ENCODE data around the gene ADIG. TPM values are rescaled to one million over a fixed set of nuclear protein-coding genes. Genes with fewer than 3 reads are reported as not detected.

The ADIG gene
- total and polyA plus RNA-seq, 2 of the 8 experiments (the other 6 are each of a cell fraction or from before 2014, with no cell fraction given): not detected

GRCh38 chr20:38610521-38610920, 29.5 kb downstream of the ADIG start (continued):
- TF ChIP-seq PHF8 (conservative IDR thresholded peaks at IDR 0.05; ENCODE audit: low read depth, low read length) (no peak), HDAC6 (IDR thresholded peaks at IDR 0.05; ENCODE audit: low read depth, low read length) (no peak), GTF2F1 (IDR thresholded peaks at IDR 0.05; ENCODE audit: borderline replicate concordance, low read depth, low read length) (no peak), POLR2A (IDR thresholded peaks at IDR 0.05; ENCODE audit: control extremely low read depth in 1 of 2, low read depth in 2 of 2, low read length in 2 of 2) (no peak), EZH2 (IDR thresholded peaks at IDR 0.05; ENCODE audit: low read depth, low read length, severe bottlenecking) (no peak), SP1 (IDR thresholded peaks at IDR 0.05; ENCODE audit: low read depth, low read length) (no peak), CTCF (IDR thresholded peaks at IDR 0.05; ENCODE audit: control extremely low read depth in 1 of 3, insufficient read depth in 1 of 3, low read depth in 1 of 3, low read length in 3 of 3) (no peak)
